Measurements from ENCODE around the gene SEMA4C.

Gene SEMA4C

GRCh38 chr2:96817882-96818281 is 52.0 kb downstream of the SEMA4C start:
- H3K27ac ChIP-seq: no peak overlapping the region
- DNase-seq (ENCODE audit: low spot score): no peak
- peak overlapping the region; percentile 88 for H3K4me3 ChIP-seq
- TF ChIP-seq CTCF (IDR thresholded peaks at IDR 0.05): no peak

GRCh38 chr2:96816836-96817702 is 52.8 kb downstream of the SEMA4C start:
- DNase-seq (ENCODE audit: low spot score): no peak
- TF ChIP-seq CTCF (IDR thresholded peaks at IDR 0.05): no peak
- Histone ChIP-seq H3K27ac (peak overlapping the region in 1 of 2 donors; percentile 97), H3K4me3 (peak overlapping the region; percentile 88)

- peak; percentile 54 for TF ChIP-seq CTCF (IDR thresholded peaks at IDR 0.05)
- DNase-seq (ENCODE audit: low spot score): peak; percentile 97
- H3K27ac ChIP-seq: peak within 1 kb of the TSS; percentile 92 to 97
- peak within 1 kb of the TSS; percentile 88 for H3K4me3 ChIP-seq
Measured at GRCh38 chr2:96816127-96816835, 53.6 kb downstream of the SEMA4C start, which contains the start of gene CNNM3. Gene CNNM3, plus strand, starts transcription at chr2:96816268. Its CDS starts 10 bp downstream, at chr2:96816278.

GRCh38 chr2:96815326-96816126 is 54.4 kb downstream of the SEMA4C start:
- no peak for TF ChIP-seq CTCF (IDR thresholded peaks at IDR 0.05)
- DNase-seq (ENCODE audit: low spot score): no peak

GRCh38 chr2:96813656-96814055 is 56.2 kb downstream of the SEMA4C start:
- Histone ChIP-seq H3K27ac (no peak overlapping the region), H3K4me3 (no peak overlapping the region)
- TF ChIP-seq CTCF (IDR thresholded peaks at IDR 0.05): no peak
- DNase-seq (ENCODE audit: low spot score): no peak

More at GRCh38 chr2:96815326-96816126, 54.4 kb downstream of the SEMA4C start:
- Histone ChIP-seq H3K4me3 (peak overlapping the region; percentile 88), H3K27ac (peak overlapping the region; percentile 92 to 97)

- Histone ChIP-seq H3K27ac (peak overlapping the region; percentile 41 to 42), H3K4me3 (no peak overlapping the region)
- no peak for TF ChIP-seq CTCF (IDR thresholded peaks at IDR 0.05)
- no peak for DNase-seq (ENCODE audit: low spot score)
Measured at GRCh38 chr2:96811917-96812316, 58.0 kb downstream of the SEMA4C start.

Data from coronary artery (tissue), 2 donors.